Thymus (tissue), 11 donors: ENCODE measurements around the gene NDRG3. TPM values are rescaled to one million over a fixed set of nuclear protein-coding genes. Genes with fewer than 3 reads are reported as not detected.
"Not testable (repeated sequence)": the region's sequence is repeated elsewhere in the genome, so short reads cannot be mapped to it uniquely, and the experiment has no call there.

Experiments used
- DNase-seq, 9 donors: peaks; one replicate each; pipeline ENCODE4 v3.0.0-alpha.2; 2013; ENCODE audit warnings: low spot score in 9 of 9, low read depth in 6 of 9, missing footprints in 1 of 9
- H3K27ac ChIP-seq, 2 donors: one replicate each; pipeline ENCODE4 v1.5.1; 2013; ENCODE audit warnings: control low read depth in 1 of 2, low read depth in 1 of 2, low read length in 1 of 2, mild to moderate bottlenecking in 1 of 2, moderate library complexity in 1 of 2
- H3K27me3 ChIP-seq, 2 donors: one replicate each; pipeline ENCODE4 v1.5.1; 2013; ENCODE audit warnings: low read length in 1 of 2; ENCODE audit not compliant: control insufficient read depth in 2 of 2, insufficient read depth in 1 of 2
- H3K36me3 ChIP-seq, 2 donors: one replicate each; pipeline ENCODE4 v1.5.1; 2013; ENCODE audit warnings: low read length in 1 of 2, mild to moderate bottlenecking in 1 of 2, moderate library complexity in 1 of 2; ENCODE audit not compliant: control insufficient read depth in 2 of 2, insufficient read depth in 2 of 2
- H3K4me1 ChIP-seq, 2 donors: one replicate each; pipeline ENCODE4 v1.5.1; 2013; ENCODE audit warnings: low read length in 2 of 2; ENCODE audit not compliant: control insufficient read depth in 2 of 2, insufficient read depth in 2 of 2
- H3K4me3 ChIP-seq, 2 donors: one replicate each; pipeline ENCODE4 v1.5.1; 2013; ENCODE audit warnings: low read length in 2 of 2, control low read depth in 1 of 2, mild to moderate bottlenecking in 1 of 2
- H3K9me3 ChIP-seq, 2 donors: one replicate each; pipeline ENCODE4 v1.5.1; 2013; ENCODE audit warnings: low read length in 1 of 2, mild to moderate bottlenecking in 1 of 2; ENCODE audit not compliant: control insufficient read depth in 2 of 2, insufficient read depth in 1 of 2
- WGBS: extraction: QIAGEN DNeasy Blood & Tissue Kit; methylation state at CpG from one replicate; pipeline ENCODE4 v1.1.7; 2013; 5-methylcytosine and 5-hydroxymethylcytosine counted together
- polyA plus RNA-seq: library from polyadenylated mRNA; stranded (reverse); fragments of 200-250 nt; gene quantifications from one replicate; pipeline ENCODE4 v1.2.3, GENCODE V29; 2013
- total RNA-seq: library from RNA; stranded (reverse); fragments of 120-200 nt; gene quantifications from one replicate; pipeline ENCODE4 v1.2.4, GENCODE V29; 2013
- donor health status: healthy.

Gene NDRG3
- total and polyA plus RNA-seq, 2 donors = 15.3 to 18.9 TPM

- Histone ChIP-seq H3K4me1 (peaks cover 0 to 3% of the 10 kb centered on the region in 2 donors), H3K27me3 (no peaks in the 10 kb centered on the region), H3K27ac (no peak overlapping the region), H3K4me3 (no peak overlapping the region), H3K9me3 (no peaks in the 10 kb centered on the region), H3K36me3 (no peaks in the 10 kb centered on the region)
- DNase-seq = no peak
- WGBS = 94% methylated on average over 3 of the region's 3 CpGs
These were observed 58.0 kb downstream of the NDRG3 start for GRCh38 chr20:36687850-36688249.

DNA sequence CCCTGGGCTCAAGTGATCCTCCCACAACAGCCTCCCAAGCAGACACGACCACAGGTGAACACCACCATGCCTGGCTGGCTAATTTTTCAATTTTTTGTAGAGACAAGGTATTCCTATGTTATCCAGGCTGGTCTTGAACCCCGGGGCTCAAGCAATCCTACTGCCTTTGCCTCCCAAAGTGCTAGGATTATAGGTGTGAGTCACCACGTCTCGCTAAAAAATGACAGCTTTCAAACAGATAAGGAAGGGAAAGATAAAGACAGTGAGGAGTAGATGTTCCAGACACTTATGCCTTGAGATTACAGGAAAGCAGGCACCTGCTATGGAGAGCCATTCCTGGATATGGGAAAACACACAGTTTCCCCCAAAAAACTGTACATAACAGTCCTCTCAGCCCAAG lies 58.9 kb downstream of the NDRG3 start:
- Histone ChIP-seq H3K4me3 (no peak overlapping the region), H3K9me3 (no peaks in the 10 kb centered on the region), H3K4me1 (peaks cover 0 to 3% of the 10 kb centered on the region in 2 donors), H3K27ac (no peak overlapping the region), H3K27me3 (no peaks in the 10 kb centered on the region), H3K36me3 (peaks cover 0 to 5% of the 10 kb centered on the region in 2 donors)
- 93% methylated on average over 4 of the region's 4 CpGs for WGBS
- no peak for DNase-seq

DNA sequence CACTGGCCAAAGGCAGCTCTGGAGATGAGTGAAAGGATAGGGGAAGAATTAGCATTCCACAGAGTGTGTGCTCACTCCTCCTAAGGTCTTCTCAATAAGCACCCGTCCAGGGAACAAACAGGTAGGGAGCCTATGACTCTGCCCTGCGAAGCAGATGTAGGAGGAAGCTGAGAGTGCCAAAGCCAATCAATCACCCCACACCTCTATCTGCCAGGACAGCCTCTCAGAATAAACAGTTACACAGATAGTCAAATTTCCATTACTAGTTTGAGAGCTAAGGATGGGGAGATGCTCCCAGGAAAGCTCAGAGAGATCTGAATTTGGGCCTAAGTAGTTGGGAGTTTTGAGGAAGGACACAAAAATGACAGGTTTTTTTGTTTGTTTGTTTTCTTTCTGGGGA lies 59.4 kb downstream of the NDRG3 start:
- peaks cover 0 to 5% of the 10 kb centered on the region in 2 donors for H3K36me3 ChIP-seq

GRCh38 chr20:36684747-36685146 lies 61.1 kb downstream of the NDRG3 start:
- H3K36me3 ChIP-seq = peaks cover 0 to 12% of the 10 kb centered on the region in 2 donors
- no peak overlapping the region for H3K4me3 ChIP-seq
- WGBS = 86% methylated on average over 6 of the region's 6 CpGs
- H3K4me1 ChIP-seq = peaks cover 0 to 3% of the 10 kb centered on the region in 2 donors
- no peaks in the 10 kb centered on the region for H3K9me3 ChIP-seq
- H3K27ac ChIP-seq = no peak overlapping the region
- no peak for DNase-seq
- H3K27me3 ChIP-seq = no peaks in the 10 kb centered on the region

More for the DNA sequence above, 59.4 kb downstream of the NDRG3 start:
- Histone ChIP-seq H3K27ac (no peak overlapping the region), H3K9me3 (no peaks in the 10 kb centered on the region), H3K27me3 (no peaks in the 10 kb centered on the region), H3K4me3 (no peak overlapping the region), H3K4me1 (peaks cover 0 to 3% of the 10 kb centered on the region in 2 donors)
- WGBS = 98% methylated on average over 2 of the region's 2 CpGs
- no peak for DNase-seq

GRCh38 chr20:36682311-36682710 lies 63.6 kb downstream of the NDRG3 start:
- 100% methylated on average over 1 of the region's 1 CpG for WGBS
- no peak for DNase-seq
- H3K27ac ChIP-seq = no peak overlapping the region
- H3K4me1 ChIP-seq = peaks cover 0 to 3% of the 10 kb centered on the region in 2 donors
- H3K27me3 ChIP-seq = no peaks in the 10 kb centered on the region
- H3K9me3 ChIP-seq = peaks cover 0 to 2% of the 10 kb centered on the region in 2 donors
- H3K36me3 ChIP-seq = peaks cover 0 to 13% of the 10 kb centered on the region in 2 donors
- no peak overlapping the region for H3K4me3 ChIP-seq

DNA sequence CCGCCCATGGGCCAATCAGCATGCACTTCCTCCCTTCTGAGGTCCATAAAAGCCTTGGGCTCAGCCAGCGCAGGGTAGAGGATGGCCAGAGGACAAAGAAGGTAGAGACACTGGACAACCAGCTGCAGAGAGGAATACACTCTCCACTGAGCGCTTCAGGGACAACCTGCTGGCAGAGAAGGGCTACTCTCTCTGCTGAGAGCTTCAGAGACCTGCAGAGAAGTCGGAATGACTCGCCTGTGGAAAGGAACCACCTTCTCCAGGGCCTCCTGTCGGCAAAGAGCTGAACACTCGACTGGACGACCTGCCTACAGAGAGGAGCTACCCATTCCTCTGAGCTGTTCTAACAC lies 68.5 kb downstream of the NDRG3 start:
- Histone ChIP-seq H3K36me3 (peaks cover 0 to 13% of the 10 kb centered on the region in 2 donors), H3K27me3 (no peaks in the 10 kb centered on the region), H3K27ac (no peak overlapping the region), H3K4me3 (no peak overlapping the region), H3K4me1 (no peaks in the 10 kb centered on the region), H3K9me3 (peaks cover 0 to 10% of the 10 kb centered on the region in 2 donors)
- WGBS = 99% methylated on average over 8 of the region's 8 CpGs
- no peak for DNase-seq

- H3K4me3 ChIP-seq = no peak overlapping the region
- WGBS = 99% methylated on average over 27 of the region's 27 CpGs
- no peaks in the 10 kb centered on the region for H3K27me3 ChIP-seq
- no peak overlapping the region for H3K27ac ChIP-seq
- DNase-seq = no peak
- peaks cover 0 to 9% of the 10 kb centered on the region in 2 donors for H3K36me3 ChIP-seq
- no peaks in the 10 kb centered on the region for H3K4me1 ChIP-seq
- H3K9me3 ChIP-seq = peaks cover 0 to 10% of the 10 kb centered on the region in 2 donors
These were observed 69.0 kb downstream of the NDRG3 start for GRCh38 chr20:36676701-36677421.

GRCh38 chr20:36675545-36675944 lies 70.3 kb downstream of the NDRG3 start:
- H3K27ac ChIP-seq, DNase-seq, H3K4me3 ChIP-seq, H3K4me1 ChIP-seq, H3K27me3 ChIP-seq, H3K36me3 ChIP-seq: not testable (repeated sequence)
- 98% methylated on average over 8 of the region's 8 CpGs for WGBS
- H3K9me3 ChIP-seq = peaks cover 0 to 10% of the 10 kb centered on the region in 2 donors

DNA sequence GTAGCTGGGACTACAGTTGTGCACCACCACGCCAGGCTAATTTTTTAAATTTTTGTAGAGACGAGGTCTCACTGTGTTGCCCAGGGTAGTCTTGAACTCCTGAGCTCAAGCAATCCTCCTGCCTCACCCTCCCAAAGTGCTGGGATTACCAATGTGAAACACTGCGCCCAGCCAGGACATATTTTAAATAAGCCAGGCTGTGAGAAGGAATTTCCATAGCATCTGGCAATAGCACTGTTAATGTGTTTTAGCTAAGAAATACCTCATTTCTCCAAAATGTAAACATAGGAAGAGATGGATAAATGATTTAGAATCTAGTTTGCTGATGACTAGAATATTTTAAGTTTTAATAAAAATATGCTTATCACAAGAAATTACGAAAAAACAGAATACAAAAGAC lies 72.9 kb downstream of the NDRG3 start:
- DNase-seq = no peak
- Histone ChIP-seq H3K27me3 (no peaks in the 10 kb centered on the region), H3K4me1 (no peaks in the 10 kb centered on the region), H3K4me3 (no peak overlapping the region), H3K27ac (no peak overlapping the region), H3K36me3 (peaks cover 2 to 3% of the 10 kb centered on the region in 2 donors), H3K9me3 (peaks cover 0 to 10% of the 10 kb centered on the region in 2 donors)
- 98% methylated on average over 4 of the region's 4 CpGs for WGBS
